ENCODE data around the gene KRTAP9-1. TPM values are rescaled to one million over a fixed set of nuclear protein-coding genes. Genes with fewer than 3 reads are reported as not detected.
"Not testable (repeated sequence)": the region's sequence is repeated elsewhere in the genome, so short reads cannot be mapped to it uniquely, and the experiment has no call there.

The KRTAP9-1 gene
- total RNA-seq, 2 experiments from 2014 or later = not detected

GRCh38 chr17:41230094-41230493 is 40.4 kb downstream of the KRTAP9-1 start:
- H3K4me1 Mint-ChIP-seq (ENCODE audit: low read depth) = no peaks in the 10 kb centered on the region
- intact Hi-C loops (cut with DNase I, micrococcal nuclease) = loop anchor here in 1 of 2 experiments (5.0 kb wide), 1 partner anchor 92 kb away; no protein-coding TSS in a partner anchor
- peaks cover 22% of the 10 kb centered on the region for H3K27me3 Mint-ChIP-seq
- no peaks in the 10 kb centered on the region for H3K9me3 Mint-ChIP-seq
- H3K36me3 Mint-ChIP-seq (ENCODE audit: low read depth) = no peaks in the 10 kb centered on the region
- no peaks in the 10 kb centered on the region for H3K9me3 ChIP-seq (ENCODE audit: control insufficient read depth in 1 of 2, insufficient read depth in 1 of 2, low read length in 2 of 2)
- no peaks in the 10 kb centered on the region for H3K4me1 ChIP-seq (ENCODE audit: insufficient read depth, low read length)
- DNase-seq (no peak), ATAC-seq (ENCODE audit: poor library complexity) (no peak)
- POLR2A ChIA-PET = no interaction called here
- no peak overlapping the region for H3K4me3 ChIP-seq (ENCODE audit: low read length)
- TF ChIP-seq, protein P1, sequence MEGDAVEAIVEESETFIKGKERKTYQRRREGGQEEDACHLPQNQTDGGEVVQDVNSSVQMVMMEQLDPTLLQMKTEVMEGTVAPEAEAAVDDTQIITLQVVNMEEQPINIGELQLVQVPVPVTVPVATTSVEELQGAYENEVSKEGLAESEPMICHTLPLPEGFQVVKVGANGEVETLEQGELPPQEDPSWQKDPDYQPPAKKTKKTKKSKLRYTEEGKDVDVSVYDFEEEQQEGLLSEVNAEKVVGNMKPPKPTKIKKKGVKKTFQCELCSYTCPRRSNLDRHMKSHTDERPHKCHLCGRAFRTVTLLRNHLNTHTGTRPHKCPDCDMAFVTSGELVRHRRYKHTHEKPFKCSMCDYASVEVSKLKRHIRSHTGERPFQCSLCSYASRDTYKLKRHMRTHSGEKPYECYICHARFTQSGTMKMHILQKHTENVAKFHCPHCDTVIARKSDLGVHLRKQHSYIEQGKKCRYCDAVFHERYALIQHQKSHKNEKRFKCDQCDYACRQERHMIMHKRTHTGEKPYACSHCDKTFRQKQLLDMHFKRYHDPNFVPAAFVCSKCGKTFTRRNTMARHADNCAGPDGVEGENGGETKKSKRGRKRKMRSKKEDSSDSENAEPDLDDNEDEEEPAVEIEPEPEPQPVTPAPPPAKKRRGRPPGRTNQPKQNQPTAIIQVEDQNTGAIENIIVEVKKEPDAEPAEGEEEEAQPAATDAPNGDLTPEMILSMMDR (IDR thresholded peaks at IDR 0.05) = no peak
- CTCF ChIA-PET = interaction anchor here (1.8 kb wide), 1 partner anchor 10 kb away, joined by 3 read pairs; no protein-coding TSS in a partner anchor
- H3K27ac Mint-ChIP-seq = no peak overlapping the region
- H3K36me3 ChIP-seq (ENCODE audit: insufficient read depth, low read length) = no peaks in the 10 kb centered on the region
- no peak overlapping the region for H3K27ac ChIP-seq (ENCODE audit: low read depth in 1 of 2, low read length in 2 of 2)
- no peak overlapping the region for H3K4me3 Mint-ChIP-seq
- H3K27me3 ChIP-seq (ENCODE audit: control insufficient read depth in 1 of 2, insufficient read depth in 2 of 2, low read length in 2 of 2) = no peaks in the 10 kb centered on the region

- H3K4me1 Mint-ChIP-seq (ENCODE audit: low read depth) = no peaks in the 10 kb centered on the region
- H3K9me3 Mint-ChIP-seq = no peaks in the 10 kb centered on the region
- no peak overlapping the region for H3K4me3 Mint-ChIP-seq
- TF ChIP-seq, protein P1 (IDR thresholded peaks at IDR 0.05) = no peak
- intact Hi-C loops (cut with DNase I, micrococcal nuclease) = loop anchor here in 1 of 2 experiments (5.0 kb wide), 1 partner anchor 91 kb away; no protein-coding TSS in a partner anchor
- H3K27me3 Mint-ChIP-seq = peaks cover 27% of the 10 kb centered on the region
- DNase-seq (no peak), ATAC-seq (ENCODE audit: poor library complexity) (no peak)
- Histone ChIP-seq H3K9me3 (ENCODE audit: control insufficient read depth in 1 of 2, insufficient read depth in 1 of 2, low read length in 2 of 2) (no peaks in the 10 kb centered on the region), H3K4me3 (ENCODE audit: low read length) (no peak overlapping the region), H3K27me3 (ENCODE audit: control insufficient read depth in 1 of 2, insufficient read depth in 2 of 2, low read length in 2 of 2) (no peaks in the 10 kb centered on the region), H3K27ac (ENCODE audit: low read depth in 1 of 2, low read length in 2 of 2) (no peak overlapping the region), H3K4me1 (ENCODE audit: insufficient read depth, low read length) (no peaks in the 10 kb centered on the region), H3K36me3 (ENCODE audit: insufficient read depth, low read length) (no peaks in the 10 kb centered on the region)
- H3K27ac Mint-ChIP-seq = no peak overlapping the region
- ChIA-PET POLR2A (no interaction called here), CTCF (no interaction called here)
- no peaks in the 10 kb centered on the region for H3K36me3 Mint-ChIP-seq (ENCODE audit: low read depth)
Observed at GRCh38 chr17:41231731-41232130, 42.0 kb downstream of the KRTAP9-1 start.

DNA sequence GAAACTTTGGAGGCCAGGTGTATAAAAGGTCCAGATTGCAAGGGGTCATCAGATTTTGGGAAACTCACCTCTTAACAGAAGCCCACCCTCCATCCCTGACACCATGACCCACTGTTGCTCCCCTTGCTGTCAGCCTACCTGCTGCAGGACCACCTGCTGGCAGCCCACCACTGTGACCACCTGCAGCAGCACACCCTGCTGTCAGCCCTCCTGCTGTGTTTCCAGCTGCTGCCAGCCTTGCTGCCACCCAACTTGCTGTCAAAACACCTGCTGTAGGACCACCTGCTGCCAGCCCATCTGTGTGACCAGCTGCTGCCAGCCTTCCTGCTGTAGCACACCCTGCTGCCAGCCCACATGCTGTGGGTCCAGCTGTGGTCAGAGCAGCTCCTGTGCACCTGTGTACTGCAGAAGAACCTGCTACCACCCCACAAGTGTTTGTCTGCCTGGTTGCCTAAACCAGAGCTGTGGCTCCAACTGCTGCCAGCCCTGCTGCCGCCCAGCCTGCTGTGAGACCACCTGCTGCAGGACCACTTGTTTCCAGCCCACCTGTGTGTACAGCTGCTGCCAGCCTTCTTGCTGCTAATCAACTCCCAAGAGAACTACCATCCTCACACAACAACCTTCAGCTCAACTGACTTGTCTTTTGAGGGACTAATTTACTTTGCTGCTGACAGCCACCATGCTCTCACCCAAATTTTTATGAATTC is 42.9 kb downstream of the KRTAP9-1 start, which contains the start of gene KRTAP9-3:
TSS of gene KRTAP9-3 (plus strand) at position 51 of the 707 bp plus-strand sequence. CDS start at position 104, 53 bp downstream.
- H3K9me3 Mint-ChIP-seq; H3K27ac Mint-ChIP-seq; H3K4me3 Mint-ChIP-seq; DNase-seq; POLR2A ChIA-PET; H3K27ac ChIP-seq (ENCODE audit: low read depth in 1 of 2, low read length in 2 of 2); H3K4me1 ChIP-seq (ENCODE audit: insufficient read depth, low read length); ATAC-seq (ENCODE audit: poor library complexity); H3K36me3 Mint-ChIP-seq (ENCODE audit: low read depth); H3K27me3 ChIP-seq (ENCODE audit: control insufficient read depth in 1 of 2, insufficient read depth in 2 of 2, low read length in 2 of 2); H3K9me3 ChIP-seq (ENCODE audit: control insufficient read depth in 1 of 2, insufficient read depth in 1 of 2, low read length in 2 of 2); H3K4me3 ChIP-seq (ENCODE audit: low read length); CTCF ChIA-PET; H3K4me1 Mint-ChIP-seq (ENCODE audit: low read depth); H3K36me3 ChIP-seq (ENCODE audit: insufficient read depth, low read length): not testable (repeated sequence)
- intact Hi-C loops (cut with DNase I, micrococcal nuclease) = loop anchor here in 1 of 2 experiments (5.0 kb wide), 1 partner anchor 90 kb away; no protein-coding TSS in a partner anchor
- H3K27me3 Mint-ChIP-seq = peaks cover 27% of the 10 kb centered on the region

DNA sequence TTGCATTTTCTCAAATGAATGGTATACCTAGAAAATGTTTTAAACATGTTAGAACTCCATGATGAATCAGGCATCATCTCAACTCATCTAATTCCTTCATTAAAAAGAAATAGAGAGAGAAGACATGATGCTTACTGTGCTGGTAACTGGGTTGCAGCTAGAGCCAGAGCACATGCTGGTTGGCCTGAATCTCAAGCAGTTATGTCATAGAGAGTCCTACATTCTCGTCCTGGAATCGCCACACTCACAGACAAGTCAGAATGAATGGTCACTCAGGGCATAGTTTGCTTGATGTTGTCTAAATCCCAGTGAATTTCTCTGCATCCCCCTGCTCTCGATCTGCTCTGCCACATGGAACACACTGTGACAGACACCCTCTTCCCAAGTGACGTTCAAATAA is 47.4 kb downstream of the KRTAP9-1 start:
- H3K36me3 ChIP-seq (ENCODE audit: insufficient read depth, low read length); H3K4me1 Mint-ChIP-seq (ENCODE audit: low read depth); H3K36me3 Mint-ChIP-seq (ENCODE audit: low read depth); H3K4me1 ChIP-seq (ENCODE audit: insufficient read depth, low read length); H3K27ac Mint-ChIP-seq; H3K9me3 Mint-ChIP-seq; H3K27me3 ChIP-seq (ENCODE audit: control insufficient read depth in 1 of 2, insufficient read depth in 2 of 2, low read length in 2 of 2); ATAC-seq (ENCODE audit: poor library complexity); H3K4me3 ChIP-seq (ENCODE audit: low read length); H3K27ac ChIP-seq (ENCODE audit: low read depth in 1 of 2, low read length in 2 of 2); H3K9me3 ChIP-seq (ENCODE audit: control insufficient read depth in 1 of 2, insufficient read depth in 1 of 2, low read length in 2 of 2); DNase-seq; CTCF ChIA-PET; H3K4me3 Mint-ChIP-seq; POLR2A ChIA-PET; intact Hi-C loops (cut with DNase I, micrococcal nuclease): not testable (repeated sequence)
- peaks cover 25% of the 10 kb centered on the region for H3K27me3 Mint-ChIP-seq

DNA sequence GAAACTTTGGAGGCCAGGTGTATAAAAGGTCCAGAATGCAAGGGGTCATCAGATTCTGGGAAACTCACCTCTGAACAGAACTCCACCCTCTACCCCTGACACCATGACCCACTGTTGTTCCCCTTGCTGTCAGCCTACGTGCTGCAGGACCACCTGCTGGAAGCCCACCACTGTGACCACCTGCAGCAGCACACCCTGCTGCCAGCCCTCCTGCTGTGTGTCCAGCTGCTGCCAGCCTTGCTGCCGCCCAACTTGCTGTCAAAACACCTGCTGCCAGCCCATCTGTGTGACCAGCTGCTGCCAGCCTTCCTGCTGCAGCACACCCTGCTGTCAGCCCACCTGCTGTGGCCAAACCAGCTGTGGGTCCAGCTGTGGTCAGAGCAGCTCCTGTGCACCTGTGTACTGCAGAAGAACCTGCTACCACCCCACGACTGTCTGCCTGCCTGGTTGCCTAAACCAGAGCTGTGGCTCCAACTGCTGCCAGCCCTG is 48.3 kb downstream of the KRTAP9-1 start, which contains the start of gene KRTAP9-8:
TSS of gene KRTAP9-8 (plus strand) at position 51 of the 489 bp plus-strand sequence. CDS start at position 104, 53 bp downstream.
- DNase-seq; H3K9me3 ChIP-seq (ENCODE audit: control insufficient read depth in 1 of 2, insufficient read depth in 1 of 2, low read length in 2 of 2); H3K4me1 ChIP-seq (ENCODE audit: insufficient read depth, low read length); H3K27me3 ChIP-seq (ENCODE audit: control insufficient read depth in 1 of 2, insufficient read depth in 2 of 2, low read length in 2 of 2); H3K4me3 Mint-ChIP-seq; H3K4me3 ChIP-seq (ENCODE audit: low read length); H3K36me3 Mint-ChIP-seq (ENCODE audit: low read depth); H3K36me3 ChIP-seq (ENCODE audit: insufficient read depth, low read length); CTCF ChIA-PET; POLR2A ChIA-PET; ATAC-seq (ENCODE audit: poor library complexity); H3K4me1 Mint-ChIP-seq (ENCODE audit: low read depth); H3K9me3 Mint-ChIP-seq; intact Hi-C loops (cut with DNase I, micrococcal nuclease); H3K27ac Mint-ChIP-seq; H3K27ac ChIP-seq (ENCODE audit: low read depth in 1 of 2, low read length in 2 of 2): not testable (repeated sequence)
- peaks cover 28% of the 10 kb centered on the region for H3K27me3 Mint-ChIP-seq
